Ishikawa (cell line): ENCODE data around the gene ANKRD11.

Source experiments
- CEBPB ChIP-seq: IDR thresholded peaks from 2 replicates; pipeline ENCODE4 v1.6.1; 2012
- CREB1 ChIP-seq: IDR thresholded peaks from 2 replicates; pipeline ENCODE4 v1.6.1; 2012; ENCODE audit warnings: low read depth
- EGR1 ChIP-seq: IDR thresholded peaks from 2 replicates; pipeline ENCODE4 v1.6.1; 2012
- EP300 ChIP-seq: IDR thresholded peaks from 2 replicates; pipeline ENCODE4 v1.6.1; 2012; ENCODE audit warnings: borderline replicate concordance
- FOXM1 ChIP-seq: IDR thresholded peaks from 2 replicates; pipeline ENCODE4 v1.6.1; 2012; ENCODE audit warnings: low read depth, borderline replicate concordance
- MAX ChIP-seq: IDR thresholded peaks from 2 replicates; pipeline ENCODE4 v1.6.1; 2012
- NFIC ChIP-seq: IDR thresholded peaks from 2 replicates; pipeline ENCODE4 v1.6.1; 2012
- RAD21 ChIP-seq: IDR thresholded peaks from 2 replicates; pipeline ENCODE4 v1.6.1; 2012; ENCODE audit warnings: low read depth
- REST ChIP-seq: IDR thresholded peaks from 2 replicates; pipeline ENCODE4 v1.6.1; 2012; ENCODE audit warnings: low read depth, mild to moderate bottlenecking
- TAF1 ChIP-seq: IDR thresholded peaks from 2 replicates; pipeline ENCODE4 v1.6.1; 2012; ENCODE audit warnings: low read depth, mild to moderate bottlenecking
- TCF12 ChIP-seq: IDR thresholded peaks from 2 replicates; pipeline ENCODE4 v1.6.1; 2012; ENCODE audit warnings: low read depth
- TEAD4 ChIP-seq: IDR thresholded peaks from 2 replicates; pipeline ENCODE4 v1.6.1; 2012
- USF1 ChIP-seq: IDR thresholded peaks from 2 replicates; pipeline ENCODE4 v1.6.1; 2012
- YY1 ChIP-seq: IDR thresholded peaks from 2 replicates; pipeline ENCODE4 v1.6.1; 2012; ENCODE audit warnings: low read depth
- ZBTB7A ChIP-seq: IDR thresholded peaks from 2 replicates; pipeline ENCODE4 v1.6.1; 2012; ENCODE audit warnings: low read depth

The ANKRD11 gene

GRCh38 chr16:89291776-89292175 lies 198.6 kb downstream of the ANKRD11 start:
- TF ChIP-seq USF1 (no peak), YY1 (no peak), CEBPB (no peak), CREB1 (no peak)

- TF ChIP-seq USF1 (no peak), TCF12 (no peak), CEBPB (no peak), CREB1 (no peak), TAF1 (no peak), FOXM1 (no peak), MAX (no peak), REST (no peak), EGR1 (no peak)
Measured at GRCh38 chr16:89291363-89291762, 199.0 kb downstream of the ANKRD11 start.

GRCh38 chr16:89290887-89291286 lies 199.5 kb downstream of the ANKRD11 start:
- TF ChIP-seq NFIC (no peak), TAF1 (no peak), RAD21 (no peak), EGR1 (no peak), REST (no peak), MAX (no peak), TEAD4 (no peak)

- no peak for TF ChIP-seq TEAD4
- TF ChIP-seq USF1 = no peak
- TF ChIP-seq RAD21 = no peak
- TF ChIP-seq FOXM1 = no peak
- TF ChIP-seq TCF12 = no peak
- no peak for TF ChIP-seq REST
- no peak for TF ChIP-seq NFIC
- no peak for TF ChIP-seq CREB1
- no peak for TF ChIP-seq ZBTB7A
- TF ChIP-seq EGR1 = no peak
- TF ChIP-seq TAF1 = no peak
- no peak for TF ChIP-seq YY1
- TF ChIP-seq MAX = no peak
- no peak for TF ChIP-seq EP300
- TF ChIP-seq CEBPB = no peak
Measured at GRCh38 chr16:89290472-89290871, 199.9 kb downstream of the ANKRD11 start.
